ENCODE measurements around the gene TOM1L2.

Gene TOM1L2

DNA sequence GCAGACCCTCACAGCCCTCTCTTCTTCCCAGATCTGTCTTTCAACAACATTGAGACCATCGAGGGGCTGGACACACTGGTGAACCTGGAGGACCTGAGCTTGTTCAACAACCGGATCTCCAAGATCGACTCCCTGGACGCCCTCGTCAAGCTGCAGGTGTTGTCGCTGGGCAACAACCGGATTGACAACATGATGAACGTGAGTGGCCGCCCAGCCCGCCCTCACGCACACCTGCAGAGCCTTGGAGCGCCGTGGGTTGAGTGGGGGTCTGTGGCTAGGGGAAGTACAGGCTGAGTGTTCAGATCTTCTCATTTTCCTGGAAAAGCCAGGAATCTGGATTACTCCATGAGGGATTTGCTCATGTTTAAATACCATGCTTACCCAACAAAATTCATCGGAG is 15.7 kb upstream of the TOM1L2 start:
- TF ChIP-seq, protein P1, sequence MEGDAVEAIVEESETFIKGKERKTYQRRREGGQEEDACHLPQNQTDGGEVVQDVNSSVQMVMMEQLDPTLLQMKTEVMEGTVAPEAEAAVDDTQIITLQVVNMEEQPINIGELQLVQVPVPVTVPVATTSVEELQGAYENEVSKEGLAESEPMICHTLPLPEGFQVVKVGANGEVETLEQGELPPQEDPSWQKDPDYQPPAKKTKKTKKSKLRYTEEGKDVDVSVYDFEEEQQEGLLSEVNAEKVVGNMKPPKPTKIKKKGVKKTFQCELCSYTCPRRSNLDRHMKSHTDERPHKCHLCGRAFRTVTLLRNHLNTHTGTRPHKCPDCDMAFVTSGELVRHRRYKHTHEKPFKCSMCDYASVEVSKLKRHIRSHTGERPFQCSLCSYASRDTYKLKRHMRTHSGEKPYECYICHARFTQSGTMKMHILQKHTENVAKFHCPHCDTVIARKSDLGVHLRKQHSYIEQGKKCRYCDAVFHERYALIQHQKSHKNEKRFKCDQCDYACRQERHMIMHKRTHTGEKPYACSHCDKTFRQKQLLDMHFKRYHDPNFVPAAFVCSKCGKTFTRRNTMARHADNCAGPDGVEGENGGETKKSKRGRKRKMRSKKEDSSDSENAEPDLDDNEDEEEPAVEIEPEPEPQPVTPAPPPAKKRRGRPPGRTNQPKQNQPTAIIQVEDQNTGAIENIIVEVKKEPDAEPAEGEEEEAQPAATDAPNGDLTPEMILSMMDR (IDR thresholded peaks at IDR 0.05; ENCODE audit: extremely low read depth, missing control alignments), result no peak
- no peak for DNase-seq (ENCODE audit: low spot score)

DNA sequence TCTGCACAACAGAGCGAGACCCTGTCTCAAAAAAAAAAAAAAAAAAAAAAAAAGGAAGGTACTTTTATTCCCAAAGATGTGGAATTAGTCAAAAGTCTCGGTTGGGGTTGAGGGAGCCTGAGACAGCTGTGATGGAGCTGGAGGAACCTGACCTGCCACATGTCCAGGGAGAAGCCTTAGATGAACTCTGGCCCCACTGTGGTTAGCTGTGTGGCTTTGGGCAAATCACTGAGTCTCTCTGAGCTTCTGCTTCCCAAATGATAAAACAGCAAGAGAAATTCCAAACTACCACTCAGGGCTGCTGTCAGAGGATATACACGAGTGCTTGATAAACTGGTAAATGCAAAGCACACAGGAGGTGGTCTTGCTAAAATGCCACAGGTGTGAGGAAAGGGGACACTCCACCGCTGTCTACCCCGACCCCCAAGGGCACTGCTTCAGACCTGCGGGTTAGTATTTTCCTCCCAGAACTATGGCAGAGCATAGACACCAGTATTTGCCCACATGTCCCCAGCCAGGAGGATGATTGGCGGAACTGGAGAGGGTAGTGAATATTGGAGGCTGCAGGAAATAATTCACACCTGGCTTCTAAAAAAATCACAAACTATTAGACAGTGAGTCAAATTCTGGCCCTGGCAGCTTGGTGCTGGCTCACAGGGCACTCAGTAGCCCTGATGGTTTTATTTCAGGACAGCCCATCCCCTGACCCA is 15.1 kb upstream of the TOM1L2 start:
- TF ChIP-seq, protein P1 (IDR thresholded peaks at IDR 0.05; ENCODE audit: extremely low read depth, missing control alignments), result no peak
- DNase-seq (ENCODE audit: low spot score), result no peak

DNA sequence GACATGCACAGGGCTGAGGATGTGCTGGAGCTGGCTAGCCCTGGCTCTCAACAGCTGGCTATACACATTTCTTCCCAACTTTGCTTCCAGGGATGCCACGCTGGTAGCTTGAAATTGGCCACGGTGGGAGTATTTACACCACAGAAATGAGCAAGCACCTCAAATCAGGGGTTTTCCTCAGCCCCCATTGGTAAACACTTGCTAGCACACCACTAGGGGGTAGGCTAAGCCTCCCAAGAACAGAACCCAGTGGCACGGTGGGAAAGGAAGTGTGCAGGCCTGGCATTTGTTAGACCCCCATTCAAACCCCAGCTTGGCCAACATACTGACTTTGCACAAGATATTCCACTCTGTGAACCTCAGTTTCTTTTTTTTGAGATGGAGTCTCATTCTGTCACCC is 13.4 kb upstream of the TOM1L2 start:
- TF ChIP-seq, protein P1 (IDR thresholded peaks at IDR 0.05; ENCODE audit: extremely low read depth, missing control alignments), result peak; percentile 31

DNA sequence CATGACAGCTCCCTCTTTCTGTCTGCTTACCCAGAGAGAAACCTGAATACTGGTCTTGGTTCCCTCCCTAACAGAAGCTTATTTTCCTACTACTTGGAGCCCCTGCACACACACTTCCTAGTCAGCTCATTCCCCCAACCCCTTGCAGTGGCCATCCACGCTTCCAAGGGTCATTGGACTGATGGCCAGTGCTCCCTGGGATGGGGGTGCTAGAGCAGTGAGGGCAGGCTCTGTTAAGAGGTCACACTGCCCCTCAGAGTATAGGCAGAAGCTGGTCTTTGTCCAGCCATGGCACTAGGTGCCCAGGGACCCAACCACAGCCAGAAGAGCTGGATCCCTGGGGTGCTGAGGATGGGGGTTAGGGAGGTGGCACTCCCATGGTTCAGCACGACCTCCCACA is 13.0 kb upstream of the TOM1L2 start:
- no peak for DNase-seq (ENCODE audit: low spot score)
- TF ChIP-seq, protein P1 (IDR thresholded peaks at IDR 0.05; ENCODE audit: extremely low read depth, missing control alignments), result no peak

More for the DNA sequence above, 13.4 kb upstream of the TOM1L2 start:
- DNase-seq (ENCODE audit: low spot score), result no peak

DNA sequence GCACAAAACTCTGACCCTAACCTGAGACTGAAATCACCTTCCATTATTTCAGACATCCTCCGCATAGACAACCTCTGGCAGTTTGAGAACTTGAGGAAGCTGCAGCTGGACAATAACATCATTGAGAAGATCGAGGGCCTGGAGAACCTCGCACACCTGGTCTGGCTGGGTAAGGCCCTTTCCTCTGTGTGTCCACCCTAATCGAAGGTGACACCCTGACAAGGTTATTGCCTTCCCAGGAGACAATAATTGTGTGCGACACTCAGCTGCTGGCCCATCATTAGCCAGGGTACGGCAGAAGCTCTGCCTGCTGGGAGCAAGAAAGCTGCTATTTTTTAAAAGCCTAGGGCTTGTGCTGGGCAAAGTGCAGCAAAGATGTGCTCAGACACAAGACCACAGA is 11.6 kb upstream of the TOM1L2 start:
- TF ChIP-seq, protein P1 (IDR thresholded peaks at IDR 0.05; ENCODE audit: extremely low read depth, missing control alignments), result no peak

DNA sequence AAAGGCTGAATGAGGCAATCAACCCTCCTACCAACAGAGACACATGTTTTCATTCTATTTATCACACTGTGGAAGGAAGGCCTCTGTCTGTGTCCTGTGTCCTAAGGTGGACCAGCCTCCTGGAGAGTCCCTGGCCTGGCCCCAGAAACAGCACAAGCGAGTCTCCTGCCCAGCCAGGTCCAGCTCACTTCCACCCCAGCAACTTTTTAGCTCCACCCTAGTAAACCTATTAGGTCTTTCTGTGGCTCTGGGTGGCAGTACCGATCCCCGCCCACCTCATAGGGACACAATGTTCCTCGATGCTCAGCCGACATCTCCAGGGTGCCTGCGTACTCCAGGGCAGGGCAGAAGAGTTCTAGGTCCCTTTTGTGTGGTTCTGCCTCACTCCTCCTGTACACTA is 11.2 kb upstream of the TOM1L2 start:
- DNase-seq (ENCODE audit: low spot score), result no peak
- TF ChIP-seq, protein P1 (IDR thresholded peaks at IDR 0.05; ENCODE audit: extremely low read depth, missing control alignments), result no peak

More for the DNA sequence above, 11.6 kb upstream of the TOM1L2 start:
- no peak for DNase-seq (ENCODE audit: low spot score)

DNA sequence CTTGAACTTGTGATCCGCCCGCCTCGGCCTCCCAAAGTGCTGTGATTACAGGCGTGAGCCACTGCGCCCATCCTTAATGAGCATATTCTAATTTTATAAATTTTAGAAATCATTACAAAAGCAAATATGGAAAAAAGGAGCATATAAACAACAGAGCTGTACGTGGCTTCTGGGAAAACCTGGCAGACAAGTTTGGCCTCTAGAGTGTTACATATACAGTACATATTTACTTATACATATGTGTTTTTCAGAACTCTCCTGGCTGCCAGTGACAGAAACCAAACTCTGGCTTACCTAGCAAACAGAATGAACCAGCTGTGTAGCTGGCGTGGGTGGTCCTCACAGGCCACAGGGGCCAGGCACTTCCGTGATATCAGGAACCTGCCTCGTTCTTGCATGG is 10.6 kb upstream of the TOM1L2 start:
- DNase-seq (ENCODE audit: low spot score), result no peak

More for the DNA sequence above, 10.6 kb upstream of the TOM1L2 start:
- TF ChIP-seq, protein P1 (IDR thresholded peaks at IDR 0.05; ENCODE audit: extremely low read depth, missing control alignments), result no peak

Data from GM20000 (cell line).